Lung (tissue), 12 donors: Measurements from ENCODE around the gene RACK1. TPM values are rescaled to one million over a fixed set of nuclear protein-coding genes. Genes with fewer than 3 reads are reported as not detected.

ENCODE experiments used
- ATAC-seq: fragments of 200-7000 bp; cut with Tn5 transposase; one replicate; pipeline ENCODE4 v1.9.1; 2020; ENCODE audit warnings: moderate number of reproducible peaks; ENCODE audit not compliant: insufficient read depth, low FRiP score
- DNase-seq, 3 donors: peaks; one replicate each; pipeline ENCODE4 v3.0.0-alpha.2; 2013 to 2017
- H3K27ac ChIP-seq, 2 donors: one replicate each; pipeline ENCODE4 v1.5.1; 2013; ENCODE audit warnings: mild to moderate bottlenecking in 2 of 2, moderate library complexity in 2 of 2, control low read depth in 1 of 2, inconsistent platforms in 1 of 2, low read depth in 1 of 2, low read length in 1 of 2
- H3K27me3 ChIP-seq, 3 donors: one replicate each; pipeline ENCODE4 v1.5.1; 2013; ENCODE audit warnings: low read length in 2 of 3; ENCODE audit not compliant: control insufficient read depth in 3 of 3, insufficient read depth in 3 of 3
- H3K36me3 ChIP-seq, 4 donors: one replicate each; pipeline ENCODE4 v1.5.1; 2013; ENCODE audit warnings: low read length in 4 of 4, mild to moderate bottlenecking in 1 of 4, moderate library complexity in 1 of 4; ENCODE audit not compliant: control insufficient read depth in 4 of 4, insufficient read depth in 4 of 4
- H3K4me1 ChIP-seq, 5 donors: one replicate each; pipeline ENCODE4 v1.5.1; 2013; ENCODE audit warnings: low read length in 5 of 5, mild to moderate bottlenecking in 2 of 5, moderate library complexity in 1 of 5; ENCODE audit not compliant: control insufficient read depth in 5 of 5, insufficient read depth in 5 of 5
- H3K4me3 ChIP-seq: one replicate; pipeline ENCODE4 v1.5.1; 2013; ENCODE audit warnings: mild to moderate bottlenecking, control low read depth, moderate library complexity
- H3K9ac ChIP-seq, 2 donors: one replicate each; pipeline ENCODE4 v1.5.1; 2013; ENCODE audit warnings: low read length in 2 of 2, control low read depth in 1 of 2; ENCODE audit not compliant: insufficient read depth in 1 of 2
- H3K9me3 ChIP-seq, 4 donors: one replicate each; pipeline ENCODE4 v1.5.1; 2013; ENCODE audit warnings: low read length in 3 of 4, mild to moderate bottlenecking in 1 of 4, moderate library complexity in 1 of 4; ENCODE audit not compliant: control insufficient read depth in 4 of 4, insufficient read depth in 3 of 4
- WGBS, 2 donors: extraction: QIAGEN DNeasy Blood & Tissue Kit; methylation state at CpG; one replicate each; pipeline ENCODE4 v1.1.7; 2013; 5-methylcytosine and 5-hydroxymethylcytosine counted together
- polyA plus RNA-seq, 2 donors: library from polyadenylated mRNA; stranded (reverse); fragments of 200-250 nt; gene quantifications; one replicate each; pipeline ENCODE4 v1.2.1, GENCODE V29; 2013
- total RNA-seq, 2 donors: library from RNA; depleted of rRNA in 1 of 2; stranded (reverse); fragments of >200 nt in 1 of 2; gene quantifications; one replicate each; pipeline ENCODE4 v1.2.1, GENCODE V29; 2014 to 2021
- TF ChIP-seq, protein P1 (sequence below): IDR thresholded peaks from 2 replicates; pipeline ENCODE4 v1.5.1; 2012; ENCODE audit warnings: mild to moderate bottlenecking; ENCODE audit errors: control extremely low read depth, extremely low read depth
- donor health status: control.
- donor health status: control.
- donor health status: Bipolar disorder and iron deficiency.
- donor health status: healthy.
- donor health status: DM: yes; HTN: yes; CAD: no.

The RACK1 gene
- total and polyA plus RNA-seq, 4 donors, result 1,254 to 2,994 (median 1,939) TPM

DNA sequence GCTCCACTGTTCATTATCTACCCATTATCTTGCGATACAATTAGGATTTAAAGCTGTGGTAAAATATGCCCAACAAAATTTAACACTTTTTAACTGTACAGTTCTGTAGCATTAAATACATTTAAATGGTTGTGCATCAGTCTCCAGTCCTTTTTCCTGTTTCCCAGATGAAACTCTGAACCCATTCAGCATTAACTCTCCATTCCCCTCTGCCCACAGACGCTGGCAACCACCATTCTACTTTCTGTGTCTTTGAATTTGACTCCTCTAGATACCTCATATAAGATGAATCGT lies 35.8 kb downstream of the RACK1 start:
- no peak overlapping the region for H3K9ac ChIP-seq
- peaks cover 0 to 22% (median 4%) of the 10 kb centered on the region in 5 donors for H3K4me1 ChIP-seq
- no peaks in the 10 kb centered on the region for H3K36me3 ChIP-seq
- H3K27me3 ChIP-seq, result peaks cover 0 to 26% (median 12%) of the 10 kb centered on the region in 3 donors
- WGBS, 2 donors, result 36 to 41% methylated on average over 3 of the region's 3 CpGs
- no peaks in the 10 kb centered on the region for H3K9me3 ChIP-seq
- DNase-seq, result no peak
- no peak for ATAC-seq
- TF ChIP-seq, protein P1, sequence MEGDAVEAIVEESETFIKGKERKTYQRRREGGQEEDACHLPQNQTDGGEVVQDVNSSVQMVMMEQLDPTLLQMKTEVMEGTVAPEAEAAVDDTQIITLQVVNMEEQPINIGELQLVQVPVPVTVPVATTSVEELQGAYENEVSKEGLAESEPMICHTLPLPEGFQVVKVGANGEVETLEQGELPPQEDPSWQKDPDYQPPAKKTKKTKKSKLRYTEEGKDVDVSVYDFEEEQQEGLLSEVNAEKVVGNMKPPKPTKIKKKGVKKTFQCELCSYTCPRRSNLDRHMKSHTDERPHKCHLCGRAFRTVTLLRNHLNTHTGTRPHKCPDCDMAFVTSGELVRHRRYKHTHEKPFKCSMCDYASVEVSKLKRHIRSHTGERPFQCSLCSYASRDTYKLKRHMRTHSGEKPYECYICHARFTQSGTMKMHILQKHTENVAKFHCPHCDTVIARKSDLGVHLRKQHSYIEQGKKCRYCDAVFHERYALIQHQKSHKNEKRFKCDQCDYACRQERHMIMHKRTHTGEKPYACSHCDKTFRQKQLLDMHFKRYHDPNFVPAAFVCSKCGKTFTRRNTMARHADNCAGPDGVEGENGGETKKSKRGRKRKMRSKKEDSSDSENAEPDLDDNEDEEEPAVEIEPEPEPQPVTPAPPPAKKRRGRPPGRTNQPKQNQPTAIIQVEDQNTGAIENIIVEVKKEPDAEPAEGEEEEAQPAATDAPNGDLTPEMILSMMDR, result no peak
- no peak overlapping the region for H3K27ac ChIP-seq
- H3K4me3 ChIP-seq, result no peak overlapping the region

DNA sequence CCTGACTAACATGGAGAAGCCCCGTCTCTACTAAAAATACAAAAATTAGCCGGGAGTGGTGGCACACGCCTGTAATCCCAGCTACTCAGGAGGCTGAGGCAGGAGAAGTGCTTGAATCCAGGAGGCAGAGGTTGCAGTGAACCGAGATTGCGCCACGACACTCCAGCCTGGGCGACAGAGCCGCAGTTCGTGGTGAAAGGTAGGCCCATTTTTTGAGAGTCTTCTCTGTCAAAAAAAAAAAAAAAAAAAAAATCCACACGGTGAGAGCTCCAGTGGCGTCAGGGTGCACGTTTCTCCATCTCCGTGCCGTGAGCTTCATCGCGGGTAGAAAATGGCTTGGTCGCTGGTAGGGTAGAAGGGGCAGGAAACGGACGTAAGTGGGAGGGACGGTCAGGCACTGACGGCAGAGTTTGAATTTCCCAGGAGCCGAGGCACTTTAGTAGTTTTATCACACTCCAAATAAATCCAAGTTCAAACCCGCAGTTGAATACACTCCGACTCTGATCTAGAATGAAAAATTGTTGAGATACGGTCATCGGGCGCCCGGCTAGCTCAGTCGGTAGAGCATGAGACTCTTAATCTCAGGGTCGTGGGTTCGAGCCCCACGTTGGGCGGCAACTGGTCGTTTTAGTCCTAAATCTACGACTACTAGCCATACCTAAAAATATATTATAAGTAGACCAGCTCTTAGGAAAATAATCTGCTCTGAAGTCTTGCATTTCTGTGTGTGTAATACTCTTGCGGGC lies 36.3 kb downstream of the RACK1 start:
- H3K27ac ChIP-seq, result peak overlapping the region; percentile 42 to 58
- H3K4me3 ChIP-seq, result peak overlapping the region; percentile 4
- no peaks in the 10 kb centered on the region for H3K36me3 ChIP-seq
- ATAC-seq (peak; percentile 39), DNase-seq (peak; percentile 80 to 88 (median 87))
- no peaks in the 10 kb centered on the region for H3K9me3 ChIP-seq
- 1% methylated on average over 36 of the region's 36 CpGs for WGBS, 2 donors
- peaks cover 0 to 26% (median 14%) of the 10 kb centered on the region in 3 donors for H3K27me3 ChIP-seq
- peaks cover 0 to 22% (median 4%) of the 10 kb centered on the region in 5 donors for H3K4me1 ChIP-seq
- TF ChIP-seq, protein P1, result no peak
- H3K9ac ChIP-seq, result peak overlapping the region in 1 of 2 donors; percentile 53

DNA sequence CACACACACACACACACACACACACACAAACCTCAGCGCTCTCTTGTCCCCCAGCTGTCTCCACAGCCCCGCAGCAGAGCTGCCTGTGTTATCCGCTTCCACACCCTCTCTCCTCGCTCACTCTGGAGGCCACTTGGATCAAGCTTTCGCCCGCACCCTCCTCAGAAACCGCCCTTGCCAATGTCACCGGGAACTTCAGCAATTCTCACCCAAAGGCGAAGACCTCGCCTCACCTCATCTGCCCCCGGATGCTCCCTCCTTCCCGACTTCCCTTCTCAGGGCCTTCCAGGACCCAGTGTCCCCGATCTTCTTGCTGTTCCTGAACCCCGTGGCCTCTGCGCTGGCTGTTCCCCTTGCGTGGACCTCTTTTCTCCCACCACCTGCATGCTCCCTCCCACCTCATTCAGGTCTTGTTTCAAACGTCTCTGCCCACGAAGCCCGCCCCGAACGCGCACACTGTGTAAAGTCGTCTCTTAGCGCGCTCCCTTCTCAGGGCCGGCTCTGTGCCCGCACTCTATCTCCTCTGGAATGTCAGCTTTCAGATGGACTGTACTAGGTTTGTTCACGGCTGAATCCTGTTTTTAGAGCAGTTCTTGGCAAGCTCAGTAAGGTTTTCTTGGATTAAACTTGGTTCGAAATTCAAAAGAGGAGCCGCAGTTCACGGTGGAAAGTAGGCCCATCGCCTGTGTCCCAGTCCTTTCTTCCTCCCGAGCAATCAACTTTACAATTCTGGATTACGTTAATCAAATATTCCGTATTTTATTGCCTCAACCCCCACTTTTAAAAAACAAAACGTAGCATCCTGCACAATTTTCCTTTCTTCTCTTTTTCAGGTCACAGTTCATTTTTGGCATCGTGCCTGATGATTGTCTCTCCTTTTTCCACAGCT lies 37.7 kb downstream of the RACK1 start:
- no peak for ATAC-seq
- H3K4me1 ChIP-seq, result peaks cover 0 to 22% (median 4%) of the 10 kb centered on the region in 5 donors

More for the DNA sequence above, 37.7 kb downstream of the RACK1 start:
- Histone ChIP-seq H3K36me3 (no peaks in the 10 kb centered on the region), H3K27ac (peak overlapping the region in 1 of 2 donors; percentile 68), H3K9me3 (no peaks in the 10 kb centered on the region), H3K9ac (peak overlapping the region in 1 of 2 donors; percentile 42), H3K27me3 (peaks cover 0 to 32% (median 23%) of the 10 kb centered on the region in 3 donors), H3K4me3 (peak overlapping the region; percentile 11)
- TF ChIP-seq, protein P1, result no peak
- 3 to 13% methylated on average over 37 of the region's 37 CpGs for WGBS, 2 donors
- peak in 2 of 3 donors; percentile 23 to 47 for DNase-seq
